Left hindlimb (tissue), 1 donor: Measurements from ENCODE around the gene DLX2.

ENCODE experiments used
- DNase-seq: peaks from one replicate; pipeline ENCODE4 v3.0.0-alpha.2; 2018

Gene DLX2

GRCh38 chr2:172106108-172106961 lies 3.6 kb upstream of the DLX2 start:
- DNase-seq: peak; percentile 42

- peak; percentile 17 for DNase-seq
These were observed 2.9 kb upstream of the DLX2 start for GRCh38 chr2:172105471-172106107.

GRCh38 chr2:172103471-172104272 lies 972 bp upstream of the DLX2 start:
- peak; percentile 88 for DNase-seq

- no peak for DNase-seq
These were observed 794 bp downstream of the DLX2 start for GRCh38 chr2:172101821-172102390.

- peak; percentile 37 for DNase-seq
These were observed 1.5 kb downstream of the DLX2 start for GRCh38 chr2:172100935-172101820.

GRCh38 chr2:172100080-172100934 lies 2.4 kb downstream of the DLX2 start:
- DNase-seq: peak; percentile 34

GRCh38 chr2:172099472-172100079 lies 3.1 kb downstream of the DLX2 start:
- no peak for DNase-seq

- DNase-seq: peak; percentile 60
These were observed 3.8 kb downstream of the DLX2 start for GRCh38 chr2:172098650-172099471.

- DNase-seq: peak; percentile 15
These were observed 4.4 kb downstream of the DLX2 start for GRCh38 chr2:172098287-172098649.

GRCh38 chr2:172097557-172098131 lies 5.1 kb downstream of the DLX2 start:
- DNase-seq: peak; percentile 29

- peak; percentile 51 for DNase-seq
These were observed 5.8 kb downstream of the DLX2 start for GRCh38 chr2:172096626-172097547.

GRCh38 chr2:172095905-172096625 lies 6.6 kb downstream of the DLX2 start:
- DNase-seq: peak; percentile 41

- peak; percentile 67 for DNase-seq
These were observed 7.4 kb downstream of the DLX2 start for GRCh38 chr2:172095146-172095904.

GRCh38 chr2:172094294-172095145 lies 8.2 kb downstream of the DLX2 start:
- peak; percentile 57 for DNase-seq

- DNase-seq: no peak
These were observed 9.0 kb downstream of the DLX2 start for GRCh38 chr2:172093416-172094293.
